GM06990 (cell line): ENCODE data around the gene GRAP.
"Not testable (repeated sequence)": the region's sequence is repeated elsewhere in the genome, so short reads cannot be mapped to it uniquely, and the experiment has no call there.

ENCODE experiments used
- DNase-seq: peaks from one replicate; pipeline ENCODE4 v3.0.0-alpha.2; 2011; ENCODE audit not compliant: insufficient read length; ENCODE audit errors: extremely low read depth
- H3K27me3 ChIP-seq: replicated peaks from 2 replicates; pipeline ENCODE4 v1.6.0; 2011; ENCODE audit warnings: low read length; ENCODE audit not compliant: control insufficient read depth, insufficient read depth
- H3K36me3 ChIP-seq: 2 replicates; pipeline ENCODE4 v1.5.1; 2011; ENCODE audit warnings: low read length; ENCODE audit not compliant: control insufficient read depth, insufficient read depth
- H3K4me3 ChIP-seq: replicated peaks from 2 replicates; pipeline ENCODE4 v1.5.1; 2011; ENCODE audit warnings: low read depth, mild to moderate bottlenecking, control low read depth, low read length

The GRAP gene

GRCh38 chr17:19062009-19062717 lies 15.4 kb upstream of the GRAP start:
- not testable (repeated sequence) for H3K27me3 ChIP-seq, DNase-seq, H3K4me3 ChIP-seq, H3K36me3 ChIP-seq

GRCh38 chr17:19055447-19055846 lies 8.7 kb upstream of the GRAP start:
- not testable (repeated sequence) for H3K36me3 ChIP-seq, H3K4me3 ChIP-seq, H3K27me3 ChIP-seq, DNase-seq

DNA sequence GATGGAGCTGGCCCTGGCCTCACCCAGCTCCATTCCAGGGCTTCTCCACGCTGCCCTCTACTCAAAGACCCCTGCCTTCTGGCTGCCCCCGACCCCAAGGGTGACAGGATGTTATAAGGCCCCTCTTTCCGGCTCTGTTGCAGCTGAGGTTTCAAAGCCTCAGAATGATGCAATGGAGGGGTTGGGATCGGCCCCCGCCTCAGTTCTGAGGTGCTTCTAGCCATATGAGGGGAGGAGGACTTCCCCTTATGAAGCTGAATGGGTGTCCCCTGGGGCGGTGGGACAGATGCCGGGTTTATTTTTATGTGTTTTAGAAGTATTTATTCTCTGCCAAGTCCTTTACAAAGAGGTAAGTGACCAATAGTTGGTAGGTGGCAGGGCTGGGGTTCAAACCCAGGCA lies 2.1 kb upstream of the GRAP start:
- not testable (repeated sequence) for H3K36me3 ChIP-seq, H3K4me3 ChIP-seq, H3K27me3 ChIP-seq, DNase-seq

GRCh38 chr17:19047510-19047909 lies 753 bp upstream of the GRAP start:
- H3K36me3 ChIP-seq, H3K27me3 ChIP-seq, DNase-seq, H3K4me3 ChIP-seq: not testable (repeated sequence)

GRCh38 chr17:19044643-19045042 lies 2.1 kb downstream of the GRAP start:
- DNase-seq, H3K36me3 ChIP-seq, H3K4me3 ChIP-seq, H3K27me3 ChIP-seq: not testable (repeated sequence)

- H3K4me3 ChIP-seq, DNase-seq, H3K27me3 ChIP-seq, H3K36me3 ChIP-seq: not testable (repeated sequence)
These were observed 3.7 kb downstream of the GRAP start for GRCh38 chr17:19043032-19043431.

DNA sequence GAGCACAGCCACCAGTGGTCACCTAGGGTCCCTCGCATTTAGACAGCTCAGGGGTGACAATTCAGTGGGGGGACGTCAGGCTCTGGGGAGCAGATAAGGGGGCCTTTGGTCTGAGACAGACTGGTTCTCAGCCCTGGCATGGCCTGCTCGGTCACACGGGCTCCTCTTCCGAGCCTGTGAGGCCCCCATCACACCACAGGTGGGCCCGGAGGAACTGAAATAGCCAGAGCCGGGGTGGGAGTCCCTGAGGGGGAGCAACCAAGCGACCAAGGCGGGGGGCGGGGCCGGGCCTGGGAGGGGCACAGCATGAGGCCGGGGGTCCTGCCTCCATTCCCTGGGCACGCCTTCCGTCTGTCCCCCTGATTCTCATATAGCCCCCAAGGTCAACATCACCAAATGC lies 4.4 kb downstream of the GRAP start:
- not testable (repeated sequence) for H3K27me3 ChIP-seq, H3K36me3 ChIP-seq, DNase-seq, H3K4me3 ChIP-seq

GRCh38 chr17:19041871-19042270 lies 4.9 kb downstream of the GRAP start:
- not testable (repeated sequence) for H3K27me3 ChIP-seq, DNase-seq, H3K4me3 ChIP-seq, H3K36me3 ChIP-seq

- not testable (repeated sequence) for H3K36me3 ChIP-seq, DNase-seq, H3K4me3 ChIP-seq, H3K27me3 ChIP-seq
These were observed 6.4 kb downstream of the GRAP start for GRCh38 chr17:19040350-19040749.

GRCh38 chr17:19038730-19039129 lies 8.0 kb downstream of the GRAP start:
- H3K27me3 ChIP-seq, H3K4me3 ChIP-seq, DNase-seq, H3K36me3 ChIP-seq: not testable (repeated sequence)

- not testable (repeated sequence) for H3K36me3 ChIP-seq, DNase-seq, H3K27me3 ChIP-seq, H3K4me3 ChIP-seq
These were observed 8.8 kb downstream of the GRAP start for GRCh38 chr17:19038007-19038406.

DNA sequence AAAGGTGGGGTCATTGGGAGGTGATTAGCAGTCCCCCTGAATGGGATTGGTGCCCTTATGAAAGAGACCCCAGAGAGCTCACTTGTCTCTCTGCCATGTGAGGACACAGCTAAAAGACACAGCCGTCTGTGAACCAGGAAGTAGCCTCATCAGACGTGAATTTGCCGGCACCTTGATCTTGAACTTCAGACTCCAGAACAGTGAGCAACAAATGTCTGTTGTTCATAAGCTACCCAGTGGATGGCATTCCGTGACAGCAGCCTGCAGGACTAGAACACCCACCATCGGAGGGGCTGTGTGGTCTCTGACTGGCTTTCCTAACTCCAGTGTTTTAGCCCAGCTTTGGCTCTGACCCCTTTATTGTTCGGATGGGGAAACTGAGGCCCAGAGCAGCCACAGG lies 9.2 kb downstream of the GRAP start:
- not testable (repeated sequence) for DNase-seq, H3K27me3 ChIP-seq, H3K4me3 ChIP-seq, H3K36me3 ChIP-seq

DNA sequence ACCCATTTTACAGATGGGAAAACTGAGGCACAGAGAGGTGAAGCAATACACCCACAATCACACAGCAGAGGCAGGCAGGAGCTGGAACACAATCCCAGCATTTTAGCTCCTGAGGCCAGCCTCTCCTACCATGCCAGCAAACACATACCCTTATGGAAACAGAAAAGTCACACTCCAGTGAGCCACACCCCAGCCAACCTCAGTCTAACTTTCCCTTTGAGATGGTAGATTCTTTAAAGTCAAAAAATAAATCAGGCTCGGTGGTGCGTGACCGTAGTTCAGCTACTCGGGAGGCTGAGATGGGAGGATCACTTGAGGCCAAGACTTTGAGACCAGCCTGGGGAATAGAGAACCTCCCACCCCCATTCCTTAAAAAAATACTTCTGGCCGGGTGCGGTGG lies 10.6 kb downstream of the GRAP start:
- H3K36me3 ChIP-seq, DNase-seq, H3K4me3 ChIP-seq, H3K27me3 ChIP-seq: not testable (repeated sequence)

DNA sequence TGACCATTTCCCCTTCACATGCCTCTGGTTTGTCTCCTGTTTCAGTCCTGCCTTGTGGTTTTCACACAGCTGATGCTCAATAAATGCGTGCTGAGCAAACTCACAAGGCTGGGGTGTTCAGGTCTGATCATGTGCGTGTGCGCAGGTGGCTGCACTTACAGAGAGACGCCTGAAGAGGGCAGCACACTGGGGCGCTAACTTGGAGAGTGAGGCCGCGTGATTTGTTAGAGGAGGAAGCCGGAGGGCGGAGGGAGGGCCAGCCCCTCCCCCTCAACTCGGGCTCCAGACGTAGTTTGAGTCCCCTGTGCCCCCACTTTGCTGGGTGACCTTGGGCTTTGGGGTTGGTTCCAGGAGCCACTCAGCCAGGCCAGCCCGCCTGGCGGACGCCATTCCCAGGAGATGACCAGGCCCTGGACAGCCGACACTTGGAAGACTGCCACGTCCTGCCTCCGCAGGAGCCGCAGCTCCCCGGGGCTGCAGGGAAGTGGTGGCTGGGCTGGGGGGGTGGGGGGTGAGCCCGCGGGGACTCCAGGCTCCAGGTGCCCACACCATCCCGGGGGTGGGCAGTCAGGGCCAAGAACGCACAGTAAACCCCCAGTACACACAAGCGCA lies 14.3 kb downstream of the GRAP start:
- not testable (repeated sequence) for H3K27me3 ChIP-seq, H3K36me3 ChIP-seq, H3K4me3 ChIP-seq, DNase-seq
